Suppressor macrophage treated with lipopolysaccharide for 1 hour (primary cell): ENCODE measurements around the gene SNX27.
"Not testable (repeated sequence)": the region's sequence is repeated elsewhere in the genome, so short reads cannot be mapped to it uniquely, and the experiment has no call there.

Source experiments
- DNase-seq, 3 donors: peaks; one replicate each; pipeline ENCODE4 v3.0.0-alpha.2; 2020 to 2022

The SNX27 gene

GRCh38 chr1:151723726-151724370 lies 112.0 kb downstream of the SNX27 start:
- no peak for DNase-seq

GRCh38 chr1:151728151-151729054 lies 116.6 kb downstream of the SNX27 start:
- DNase-seq = no peak

GRCh38 chr1:151729157-151729965 lies 117.5 kb downstream of the SNX27 start:
- no peak for DNase-seq

GRCh38 chr1:151729966-151730291 lies 118.1 kb downstream of the SNX27 start:
- no peak for DNase-seq

GRCh38 chr1:151733126-151733525 lies 121.3 kb downstream of the SNX27 start:
- no peak for DNase-seq

GRCh38 chr1:151733995-151734394 lies 122.1 kb downstream of the SNX27 start:
- DNase-seq = not testable (repeated sequence)

GRCh38 chr1:151737026-151737425 lies 125.2 kb downstream of the SNX27 start:
- DNase-seq = peak; percentile 55 to 79 (median 72)

- no peak for DNase-seq
Measured at GRCh38 chr1:151737479-151737878, 125.6 kb downstream of the SNX27 start.

- DNase-seq = peak in 2 of 3 donors; percentile 25 to 69
Measured at GRCh38 chr1:151739590-151740355, 127.9 kb downstream of the SNX27 start.

GRCh38 chr1:151741516-151741915 lies 129.7 kb downstream of the SNX27 start:
- DNase-seq = no peak
